GM19467 (cell line): ENCODE results near the gene DYRK3.
"Not testable (repeated sequence)": the region's sequence is repeated elsewhere in the genome, so short reads cannot be mapped to it uniquely, and the experiment has no call there.

Source experiments
- ATAC-seq: cut with Tn5 transposase; IDR thresholded peaks from one replicate; pipeline ENCODE4 v1.9.1; 2021; ENCODE audit warnings: mild to moderate bottlenecking, moderate library complexity; ENCODE audit not compliant: unreplicated experiment

Gene DYRK3

DNA sequence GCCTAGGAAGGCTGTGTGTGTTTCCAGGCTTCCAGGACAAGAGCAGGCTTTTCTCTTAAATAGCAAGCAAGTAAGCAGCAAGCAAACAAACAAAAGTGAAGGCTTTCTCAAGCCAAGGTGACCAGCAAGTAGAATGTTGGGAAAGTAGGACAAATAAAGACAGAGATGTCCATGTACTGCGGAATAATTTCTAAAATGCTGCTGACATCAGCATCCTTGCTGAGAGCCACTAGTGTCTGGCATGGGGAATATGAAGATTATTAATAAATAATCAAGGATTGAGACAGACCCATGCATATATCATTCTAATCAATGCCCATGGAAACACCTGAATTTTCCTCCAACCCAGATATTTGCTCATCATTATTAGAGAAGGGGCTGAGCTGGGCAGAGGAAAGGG is 6.4 kb upstream of the DYRK3 start:
- no peak for ATAC-seq

DNA sequence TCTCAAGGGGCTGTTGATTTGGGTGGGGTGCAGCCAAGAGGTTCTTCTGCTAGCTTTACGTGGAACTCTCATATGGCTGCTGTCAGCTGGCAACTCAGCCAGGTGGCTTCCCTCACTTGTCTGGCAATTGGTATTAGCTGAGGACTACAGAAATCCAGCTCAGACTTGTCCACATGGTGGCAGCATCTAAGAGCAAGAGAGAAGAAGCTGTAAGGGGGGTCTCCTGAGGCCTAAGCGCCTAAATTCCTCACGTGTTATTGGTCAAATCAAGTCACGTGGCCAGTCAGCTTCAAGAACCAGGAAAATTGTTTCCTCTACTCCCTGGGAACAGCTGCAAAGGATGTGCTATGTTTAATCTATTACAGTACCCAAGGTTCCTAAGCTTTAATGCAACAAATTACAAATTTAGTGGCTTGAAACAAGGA is 4.2 kb upstream of the DYRK3 start:
- no peak for ATAC-seq

DNA sequence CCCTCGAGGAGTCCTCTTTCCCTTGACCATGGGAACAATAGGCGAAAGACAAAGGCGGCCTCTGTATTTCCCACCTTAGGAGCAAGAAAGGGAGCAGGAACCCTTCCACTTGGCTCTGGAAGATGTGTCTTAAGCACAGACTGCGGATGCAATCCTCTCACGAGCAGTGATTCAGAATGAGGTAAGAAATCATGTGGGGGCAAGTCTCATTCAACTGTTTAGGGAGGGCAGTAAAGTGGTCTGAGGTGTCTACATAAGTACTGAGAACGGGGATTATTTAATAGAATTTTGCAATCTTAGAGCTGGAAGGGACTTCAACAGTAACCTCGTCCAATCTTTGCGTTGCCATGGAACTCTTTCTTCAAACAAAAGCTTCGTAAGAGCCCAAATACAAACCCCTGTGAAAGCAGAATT is 1.6 kb upstream of the DYRK3 start:
- no peak for ATAC-seq

DNA sequence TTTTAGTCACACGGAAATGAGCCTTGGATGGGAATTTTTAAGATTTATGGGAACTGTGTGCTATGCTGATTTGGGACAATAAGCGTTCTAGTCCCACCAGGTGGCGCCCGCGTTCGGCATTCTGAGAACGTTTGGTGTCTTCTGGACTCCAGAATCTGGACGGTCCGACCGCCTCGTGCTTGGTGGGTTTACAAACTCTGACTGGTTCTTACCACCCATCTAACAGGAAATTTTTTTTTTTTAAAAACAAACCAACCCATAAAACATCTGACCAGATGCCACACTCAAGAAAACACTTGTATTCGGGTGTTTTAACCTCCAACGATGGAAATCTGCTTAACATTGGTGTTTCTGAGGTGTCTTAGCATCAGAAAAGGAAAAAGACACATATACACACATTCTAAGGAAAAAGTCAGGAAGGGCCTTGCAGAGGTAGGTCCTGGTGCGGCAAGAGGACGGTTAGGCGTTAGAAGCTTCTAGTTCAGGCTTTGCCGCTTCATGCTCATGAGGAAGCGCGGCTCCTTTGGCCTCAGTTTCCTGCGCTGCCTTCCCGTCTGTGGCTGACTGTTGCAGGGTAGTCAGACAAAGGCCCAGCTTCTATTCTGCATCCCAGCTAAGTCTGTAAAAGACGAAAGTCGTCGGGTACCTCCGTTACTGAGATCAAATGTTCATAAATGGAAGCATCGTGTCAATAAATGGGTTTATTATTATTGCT is 814 bp upstream of the DYRK3 start:
- ATAC-seq, result no peak

DNA sequence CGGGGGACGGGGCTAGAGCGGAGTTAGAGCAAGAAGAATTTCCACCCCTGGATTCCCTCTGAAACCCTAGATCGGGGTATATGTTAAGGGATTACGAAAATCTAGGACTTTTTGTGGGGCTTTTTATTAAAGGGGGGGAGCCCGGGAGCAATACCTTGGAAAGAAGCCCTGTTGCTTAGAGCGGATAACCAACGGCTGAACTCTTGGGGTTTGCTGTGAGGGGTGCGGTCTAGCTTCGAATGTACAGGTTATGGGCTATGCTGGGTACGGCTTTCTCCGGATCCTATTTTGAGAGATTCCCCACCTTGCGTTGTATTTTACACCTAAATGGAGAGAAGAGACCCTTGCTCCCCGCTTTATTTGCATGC is 626 bp downstream of the DYRK3 start:
- no peak for ATAC-seq

DNA sequence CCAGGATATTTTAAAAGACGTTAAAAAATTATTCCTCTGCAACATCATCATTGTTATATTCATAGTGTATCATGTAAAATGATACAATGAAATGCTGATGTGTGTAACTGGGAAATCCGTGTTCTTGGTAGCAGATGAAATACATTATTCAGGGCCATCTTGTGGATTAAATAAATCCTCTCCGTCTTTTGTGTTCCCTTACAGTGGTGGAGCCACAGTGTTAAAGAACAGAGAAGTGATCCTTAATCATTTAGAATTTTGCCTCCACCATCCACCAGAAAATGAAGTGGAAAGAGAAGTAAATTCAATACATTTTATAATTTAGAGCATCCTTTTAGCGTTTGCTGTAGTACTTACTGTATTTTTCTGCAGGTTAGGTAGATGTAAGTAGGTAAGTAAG is 1.3 kb downstream of the DYRK3 start:
- ATAC-seq, result no peak

DNA sequence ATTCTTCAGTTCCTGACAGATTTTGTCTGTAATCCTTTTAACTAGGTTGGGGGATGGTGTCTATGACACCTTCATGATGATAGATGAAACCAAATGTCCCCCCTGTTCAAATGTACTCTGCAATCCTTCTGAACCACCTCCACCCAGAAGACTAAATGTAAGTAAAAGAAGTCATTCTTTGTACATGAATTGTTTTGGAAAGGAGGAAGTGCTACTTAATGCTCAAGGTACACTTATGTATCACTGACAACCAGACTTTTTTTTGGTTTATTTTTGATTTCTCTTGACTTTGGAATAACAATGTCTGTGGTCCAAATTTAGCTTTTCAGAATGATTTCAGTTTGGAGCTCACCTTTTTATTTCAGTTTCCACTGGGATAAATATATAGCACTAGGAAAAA is 2.3 kb downstream of the DYRK3 start:
- ATAC-seq, result no peak

DNA sequence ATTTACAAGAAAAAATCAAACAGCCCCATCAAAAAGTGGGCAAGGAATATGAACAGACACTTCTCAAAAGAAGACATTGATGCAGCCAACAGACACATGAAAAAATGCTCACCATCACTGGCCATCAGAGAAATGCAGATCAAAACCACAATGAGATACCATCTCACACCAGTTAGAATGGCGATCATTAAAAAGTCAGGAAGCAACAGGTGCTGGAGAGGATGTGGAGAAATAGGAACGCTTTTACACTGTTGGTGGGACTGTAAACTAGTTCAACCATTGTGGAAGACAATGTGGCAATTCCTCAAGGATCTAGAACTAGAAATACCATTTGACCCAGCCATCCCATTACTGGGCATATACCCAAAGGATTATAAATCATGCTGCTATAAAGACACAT is 6.7 kb downstream of the DYRK3 start:
- not testable (repeated sequence) for ATAC-seq

DNA sequence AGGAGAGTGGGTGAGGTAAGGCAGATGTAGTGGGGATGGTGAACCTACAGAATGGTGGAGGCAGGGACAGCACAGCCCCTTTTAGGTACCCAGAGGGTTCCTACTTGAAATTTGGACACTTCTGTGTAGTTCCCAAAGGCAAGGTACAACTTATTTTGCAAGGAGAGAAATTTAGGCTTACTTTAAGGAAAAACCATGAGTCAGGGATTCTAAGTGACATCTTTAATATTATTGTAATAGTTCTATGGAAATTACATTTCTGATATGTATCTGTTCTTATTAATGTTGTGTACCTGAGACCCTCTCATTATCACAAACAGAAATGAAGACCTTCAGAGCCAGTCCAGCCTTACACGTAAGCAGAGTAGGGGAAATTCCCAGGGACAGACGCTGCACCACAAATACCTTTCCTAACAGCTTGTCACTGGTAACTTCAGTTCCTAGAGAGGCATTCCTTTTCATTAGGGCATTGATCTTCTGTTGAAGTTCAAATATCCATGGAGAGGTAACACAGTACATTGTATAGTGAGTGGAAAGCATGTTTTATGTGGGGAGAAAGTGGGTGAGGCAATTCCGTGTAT is 7.9 kb downstream of the DYRK3 start:
- no peak for ATAC-seq

DNA sequence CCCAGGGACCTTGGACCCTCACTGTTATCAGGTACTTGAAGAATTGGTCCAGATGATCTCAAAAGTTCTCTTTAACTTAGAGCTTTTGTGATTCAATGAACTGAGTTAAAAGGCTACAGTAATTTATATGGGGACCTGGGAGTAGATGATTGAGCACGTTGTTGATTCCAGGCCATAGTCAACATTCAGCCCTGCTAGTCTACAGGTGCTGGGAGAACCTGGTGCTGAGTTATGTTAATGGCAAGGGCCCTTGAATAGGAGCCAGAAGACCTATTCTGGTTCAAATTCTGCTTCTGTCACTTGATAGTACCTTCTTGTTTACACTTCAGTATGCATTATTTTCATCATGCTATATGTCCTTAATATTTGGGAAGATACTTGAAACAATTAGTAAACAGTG is 11.2 kb downstream of the DYRK3 start:
- ATAC-seq, result no peak

DNA sequence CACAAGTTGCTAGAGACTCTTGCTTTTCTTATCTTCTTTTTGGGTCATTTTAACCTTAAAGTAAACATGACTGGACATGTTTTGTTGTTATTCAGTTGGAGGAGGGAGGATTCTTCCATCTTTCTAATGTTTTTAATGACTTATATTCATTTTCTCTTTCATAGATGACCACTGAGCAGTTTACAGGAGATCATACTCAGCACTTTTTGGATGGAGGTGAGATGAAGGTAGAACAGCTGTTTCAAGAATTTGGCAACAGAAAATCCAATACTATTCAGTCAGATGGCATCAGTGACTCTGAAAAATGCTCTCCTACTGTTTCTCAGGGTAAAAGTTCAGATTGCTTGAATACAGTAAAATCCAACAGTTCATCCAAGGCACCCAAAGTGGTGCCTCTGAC is 11.9 kb downstream of the DYRK3 start:
- no peak for ATAC-seq

DNA sequence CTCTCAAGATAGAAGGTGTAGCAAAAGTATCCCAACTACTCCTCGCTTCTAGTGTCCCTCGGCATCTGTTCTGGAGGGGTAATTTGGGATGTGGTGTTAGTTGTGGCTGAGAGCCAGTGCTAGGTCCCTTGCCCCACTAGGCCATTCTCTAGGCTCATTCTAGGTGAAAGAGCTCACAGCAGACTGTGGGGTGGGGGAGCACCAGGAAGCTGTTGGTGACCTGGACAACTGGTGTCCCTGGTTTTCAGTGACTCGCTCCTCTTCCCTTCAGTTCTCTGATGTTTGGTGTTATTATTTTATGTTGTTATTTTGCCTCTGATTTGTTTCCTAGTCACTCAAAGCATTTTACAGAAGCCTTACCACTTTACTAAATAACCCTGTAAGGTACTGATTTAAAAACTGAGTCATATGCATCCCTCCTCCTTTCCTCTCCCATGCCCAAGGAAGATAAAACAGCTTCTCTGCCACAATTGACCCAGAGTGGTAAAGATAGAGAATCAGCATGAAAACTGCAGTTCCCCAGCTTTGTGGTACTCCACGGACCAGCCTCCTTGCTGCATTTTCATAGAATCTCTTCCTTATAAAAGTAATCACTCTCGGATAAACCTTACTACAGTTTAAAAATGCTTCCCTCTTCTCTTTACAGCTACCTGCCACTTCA is 14.1 kb downstream of the DYRK3 start:
- ATAC-seq, result no peak

DNA sequence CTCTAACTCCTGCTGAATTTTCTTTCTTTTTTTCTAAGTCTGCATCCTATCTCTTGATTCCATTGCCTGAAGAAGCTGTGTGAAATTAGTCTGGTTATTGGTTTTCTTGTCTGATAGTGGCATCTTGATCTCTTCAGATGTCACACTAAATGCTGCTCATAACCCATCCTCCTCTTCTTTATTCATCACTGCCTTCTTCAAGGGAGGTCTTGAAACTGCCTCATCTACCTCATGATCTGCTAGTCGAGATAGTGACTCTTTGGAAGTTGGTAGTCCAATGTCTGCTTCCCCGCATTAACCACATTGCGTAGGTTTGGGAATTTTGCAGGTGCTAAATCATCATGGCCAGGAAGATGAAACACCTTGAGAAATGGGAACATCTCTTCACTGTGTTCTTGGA is 15.7 kb downstream of the DYRK3 start:
- no peak for ATAC-seq

DNA sequence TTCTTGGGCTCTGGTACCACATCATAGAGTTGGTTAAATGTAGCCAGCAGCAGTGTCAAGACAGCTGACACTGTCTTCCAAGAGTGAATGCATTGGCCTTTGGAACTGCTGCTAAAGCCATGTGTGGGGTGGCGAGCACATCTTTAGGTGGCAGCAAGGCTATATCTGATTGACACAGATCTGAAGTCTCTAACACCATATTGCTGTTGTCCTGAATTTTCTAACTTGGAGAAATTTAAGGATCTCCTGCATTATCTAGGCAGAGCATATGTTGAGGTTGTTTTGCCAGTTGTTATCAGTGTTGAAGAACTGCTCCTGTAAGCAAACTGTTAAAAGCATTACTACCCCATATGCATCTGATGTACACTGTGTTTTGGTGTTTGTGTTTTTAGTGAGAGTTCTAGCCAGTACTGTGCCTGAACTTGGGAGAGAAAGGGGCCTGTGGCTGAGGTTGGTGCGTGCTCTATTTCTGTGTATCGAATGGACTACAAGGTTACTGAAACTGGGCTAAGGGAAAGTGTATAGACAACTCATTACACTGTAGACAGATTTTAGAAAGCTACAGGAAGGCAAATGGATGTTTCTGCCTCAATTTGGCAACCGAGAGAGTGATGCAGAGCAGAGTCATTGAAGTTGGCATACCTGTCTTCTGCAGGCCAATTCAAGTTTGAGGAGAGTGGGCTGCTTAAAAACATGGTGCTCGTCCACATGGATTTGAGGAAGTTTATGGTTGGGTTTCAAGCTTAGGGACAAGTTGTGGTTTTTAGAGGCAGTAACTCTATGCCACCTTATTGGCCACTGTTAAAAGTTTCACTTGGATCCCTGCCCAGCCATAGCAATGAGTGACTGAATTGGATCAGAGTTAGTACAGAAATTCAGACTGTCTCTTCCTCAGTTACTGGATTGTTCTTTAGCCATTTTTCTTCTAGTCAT is 16.9 kb downstream of the DYRK3 start:
- ATAC-seq, result no peak

DNA sequence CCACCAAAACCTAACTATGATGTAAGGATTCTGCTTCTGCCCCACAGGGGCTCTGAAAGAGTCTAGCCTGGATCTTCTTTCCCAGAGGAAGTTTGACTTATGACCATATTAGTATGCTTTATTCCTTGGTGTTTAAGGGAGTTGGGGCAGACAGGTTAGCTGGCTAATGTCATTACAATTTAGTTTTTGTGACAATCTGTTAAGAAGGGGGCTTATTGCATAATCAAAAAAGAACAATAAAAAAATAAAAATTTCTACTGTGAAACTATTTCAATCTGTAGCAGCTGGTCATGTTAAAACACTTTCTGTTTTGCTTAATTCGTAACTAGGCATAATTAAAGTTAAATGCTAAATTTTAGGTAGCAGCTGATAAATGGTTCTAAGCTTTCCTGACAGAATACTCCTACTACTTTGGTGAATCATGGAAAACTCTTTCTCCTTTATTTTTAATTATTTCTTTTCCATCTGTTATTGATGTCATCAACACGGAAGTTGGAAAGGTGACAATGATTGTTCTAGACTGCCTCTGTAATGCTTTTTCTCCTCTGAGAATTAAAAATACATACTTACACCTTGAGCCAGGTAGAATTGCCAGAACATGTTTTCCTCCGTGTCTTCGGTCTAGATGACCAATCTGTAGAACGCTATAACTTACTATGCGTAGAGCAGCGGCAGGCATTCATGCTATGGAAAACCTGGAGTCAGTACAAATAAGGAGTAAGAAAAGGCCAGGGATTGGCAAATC is 18.6 kb downstream of the DYRK3 start:
- ATAC-seq, result no peak

DNA sequence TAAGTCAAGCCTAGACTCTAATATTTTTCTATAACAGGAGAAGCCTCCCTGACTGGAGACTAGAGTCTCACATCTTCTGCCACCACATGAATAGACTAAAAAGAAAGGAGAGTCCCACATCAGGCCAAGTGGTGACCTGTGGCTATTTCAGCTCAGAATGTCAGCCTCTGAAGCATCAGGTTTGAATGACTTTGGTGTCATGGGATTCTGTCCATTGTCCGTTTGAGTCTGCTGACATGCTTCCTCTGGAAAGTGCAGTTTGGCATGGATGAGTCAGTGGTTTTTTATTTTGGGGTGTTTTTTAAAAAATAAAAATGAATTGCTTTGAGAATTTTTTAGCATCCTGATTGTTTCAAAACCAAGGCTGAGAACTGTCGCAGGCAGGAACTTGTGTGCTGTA is 19.5 kb downstream of the DYRK3 start:
- no peak for ATAC-seq

DNA sequence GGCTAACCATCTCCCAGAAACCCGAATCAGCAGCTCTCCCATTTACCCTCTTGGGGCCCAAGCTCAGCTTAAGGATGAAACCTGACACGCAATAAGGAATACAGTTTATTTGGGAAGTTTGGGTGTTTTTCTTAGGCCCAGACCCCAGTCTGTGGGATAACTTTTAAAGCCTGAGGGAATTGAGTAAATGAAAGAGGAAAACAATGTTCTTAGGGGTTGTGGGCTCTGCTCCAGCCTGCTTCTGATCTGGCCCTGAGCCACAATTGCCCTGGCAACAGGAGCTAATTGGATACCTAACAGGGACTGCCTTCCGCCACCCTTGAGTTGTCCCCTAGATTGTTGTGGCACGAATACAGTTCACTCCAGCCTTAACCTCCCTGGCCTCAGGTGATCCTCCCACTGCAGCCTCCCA is 20.1 kb downstream of the DYRK3 start:
- no peak for ATAC-seq

DNA sequence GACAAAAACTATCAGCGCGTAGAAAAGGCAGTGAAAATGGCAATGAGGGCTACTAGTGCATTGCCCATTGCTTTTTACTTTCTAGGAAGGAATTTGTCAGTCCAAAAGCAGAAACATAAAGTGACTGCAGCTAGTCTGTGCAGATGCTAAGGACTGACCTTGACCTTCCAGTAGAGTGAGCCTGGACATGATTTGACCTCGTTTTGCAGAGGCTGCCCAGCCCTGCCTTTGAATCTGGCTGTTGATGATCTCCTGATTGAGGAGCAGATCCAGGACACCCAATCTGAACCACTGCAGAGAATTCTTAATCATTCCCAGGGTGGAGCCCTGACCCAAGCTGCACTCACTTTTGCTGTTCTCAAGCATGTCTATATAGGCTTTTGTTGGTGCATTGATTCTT is 21.6 kb downstream of the DYRK3 start:
- no peak for ATAC-seq

DNA sequence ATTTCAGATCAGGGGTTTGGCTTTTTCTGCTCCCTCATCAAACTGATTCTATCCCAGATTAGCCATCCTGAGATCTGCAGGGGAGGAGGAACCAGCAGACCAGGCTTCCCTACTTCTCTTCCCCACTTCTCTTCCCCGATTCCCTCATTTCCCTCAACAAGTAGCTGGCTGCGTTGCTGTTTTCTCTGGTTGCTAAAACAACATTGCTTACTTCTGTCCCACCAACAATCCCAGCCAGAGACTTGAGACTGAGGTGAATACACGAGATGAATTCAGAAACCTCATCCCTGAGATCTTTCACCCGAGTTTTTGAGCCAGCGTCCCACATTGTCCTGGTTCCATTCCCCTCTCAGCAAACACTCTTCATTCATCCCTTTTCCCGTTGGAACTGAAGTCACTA is 22.4 kb downstream of the DYRK3 start:
- no peak for ATAC-seq

DNA sequence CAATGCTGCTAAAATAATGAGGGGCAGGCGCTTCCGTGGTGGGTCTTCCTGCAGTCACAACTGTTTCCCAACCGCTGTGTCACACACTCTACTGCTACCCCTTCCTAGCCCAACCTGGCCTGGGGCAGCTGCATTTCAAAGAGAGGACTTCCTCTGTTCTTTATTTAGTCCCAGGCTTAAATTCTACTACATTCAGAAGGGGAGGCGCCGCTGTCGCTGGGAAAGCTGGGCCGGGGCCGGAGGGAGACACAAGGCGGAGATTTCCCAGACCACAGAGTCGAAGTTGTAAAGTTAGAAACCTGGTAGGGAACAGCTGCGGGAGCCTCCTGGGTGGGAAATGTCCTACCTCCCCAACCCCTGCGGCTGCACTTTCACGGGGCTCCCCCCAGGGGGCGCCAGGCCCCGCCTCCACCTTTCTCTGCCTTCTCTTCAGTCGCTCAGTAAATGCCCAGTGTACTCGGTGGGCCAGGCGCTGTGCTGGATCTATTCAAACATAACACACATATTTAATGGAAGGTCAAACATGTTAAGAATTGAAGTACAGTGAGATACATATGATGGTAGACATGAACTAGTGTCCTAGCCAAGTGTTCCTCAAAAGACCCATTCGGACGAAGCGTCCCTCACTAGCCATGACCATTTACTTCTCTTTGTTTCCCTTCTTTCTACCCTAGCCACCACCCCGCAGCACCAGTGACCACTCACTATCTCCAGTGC is 23.1 kb downstream of the DYRK3 start:
- ATAC-seq, result no peak
